GM11168 (cell line): ENCODE results near the gene NAP1L5.

ENCODE experiments used
- in situ Hi-C: fragments of 300-500 bp; cut with MboI; formaldehyde crosslinking; loops from one replicate; pipeline ENCODE4 v1.12.0; 2022; ENCODE audit warnings: low sequenced_read_pairs; ENCODE audit not compliant: unreplicated experiment

NAP1L5 gene

GRCh38 chr4:88673886-88674285, 23.7 kb downstream of the NAP1L5 start:
- in situ Hi-C loops = no loop called here

GRCh38 chr4:88672987-88673386, 24.6 kb downstream of the NAP1L5 start:
- in situ Hi-C loops = no loop called here

GRCh38 chr4:88661739-88662138, 35.9 kb downstream of the NAP1L5 start:
- in situ Hi-C loops = no loop called here

GRCh38 chr4:88660446-88661294, 37.0 kb downstream of the NAP1L5 start:
- in situ Hi-C loops = no loop called here

- in situ Hi-C loops = loop anchor here (10.0 kb wide), 1 partner anchor 125 kb away; no protein-coding TSS in a partner anchor
These were observed 37.8 kb downstream of the NAP1L5 start for GRCh38 chr4:88659890-88660208.

GRCh38 chr4:88659055-88659889, 38.4 kb downstream of the NAP1L5 start:
- in situ Hi-C loops = loop anchor here (10.0 kb wide), 1 partner anchor 124 kb away; no protein-coding TSS in a partner anchor

- in situ Hi-C loops = loop anchor here (10.0 kb wide), 1 partner anchor 120 kb away; no protein-coding TSS in a partner anchor
These were observed 42.4 kb downstream of the NAP1L5 start for GRCh38 chr4:88655226-88655625.

GRCh38 chr4:88653371-88653946, 44.2 kb downstream of the NAP1L5 start:
- in situ Hi-C loops = loop anchor here (10.0 kb wide), 1 partner anchor 119 kb away; no protein-coding TSS in a partner anchor

- in situ Hi-C loops = loop anchor here (10.0 kb wide), 1 partner anchor 115 kb away; no protein-coding TSS in a partner anchor
These were observed 47.9 kb downstream of the NAP1L5 start for GRCh38 chr4:88649716-88650115.

- in situ Hi-C loops = no loop called here
These were observed 50.9 kb downstream of the NAP1L5 start for GRCh38 chr4:88646528-88647280.

GRCh38 chr4:88645994-88646393, 51.6 kb downstream of the NAP1L5 start:
- in situ Hi-C loops = no loop called here
